HG02943 (cell line): Measurements from ENCODE around the gene RHOU.

ENCODE experiments used
- ATAC-seq: cut with Tn5 transposase; IDR thresholded peaks from one replicate; pipeline ENCODE4 v1.9.1; 2021; ENCODE audit warnings: mild to moderate bottlenecking, low read depth, moderate library complexity; ENCODE audit not compliant: unreplicated experiment

The RHOU gene

GRCh38 chr1:228736844-228737445 lies 1.7 kb downstream of the RHOU start:
- no peak for ATAC-seq

- ATAC-seq: no peak
Measured at GRCh38 chr1:228737601-228738041, 2.3 kb downstream of the RHOU start.

GRCh38 chr1:228739826-228740225 lies 4.5 kb downstream of the RHOU start:
- no peak for ATAC-seq

GRCh38 chr1:228740543-228741317 lies 5.5 kb downstream of the RHOU start:
- ATAC-seq: no peak

- no peak for ATAC-seq
Measured at GRCh38 chr1:228742281-228742860, 7.1 kb downstream of the RHOU start.

- no peak for ATAC-seq
Measured at GRCh38 chr1:228743405-228743804, 8.1 kb downstream of the RHOU start.

- no peak for ATAC-seq
Measured at GRCh38 chr1:228744356-228744755, 9.1 kb downstream of the RHOU start.

- no peak for ATAC-seq
Measured at GRCh38 chr1:228744918-228745317, 9.6 kb downstream of the RHOU start.

- no peak for ATAC-seq
Measured at GRCh38 chr1:228745497-228745896, 10.2 kb downstream of the RHOU start.

- no peak for ATAC-seq
Measured at GRCh38 chr1:228747301-228747935, 12.1 kb downstream of the RHOU start.

- no peak for ATAC-seq
Measured at GRCh38 chr1:228748029-228748428, 12.8 kb downstream of the RHOU start.

- no peak for ATAC-seq
Measured at GRCh38 chr1:228748431-228748830, 13.2 kb downstream of the RHOU start.

- ATAC-seq: no peak
Measured at GRCh38 chr1:228749765-228750164, 14.5 kb downstream of the RHOU start.

GRCh38 chr1:228750915-228751314 lies 15.6 kb downstream of the RHOU start:
- ATAC-seq: no peak

GRCh38 chr1:228751360-228752098 lies 16.2 kb downstream of the RHOU start:
- ATAC-seq: no peak

GRCh38 chr1:228752258-228752657 lies 17.0 kb downstream of the RHOU start:
- no peak for ATAC-seq

- ATAC-seq: no peak
Measured at GRCh38 chr1:228752675-228753265, 17.5 kb downstream of the RHOU start.

GRCh38 chr1:228753287-228753686 lies 18.0 kb downstream of the RHOU start:
- ATAC-seq: no peak

- no peak for ATAC-seq
Measured at GRCh38 chr1:228753786-228754360, 18.6 kb downstream of the RHOU start.
